ENCODE measurements around the gene MCUR1. TPM values are rescaled to one million over a fixed set of nuclear protein-coding genes. Genes with fewer than 3 reads are reported as not detected.

The MCUR1 gene
- total and polyA plus RNA-seq, 9 of the 15 experiments (the other 6 are each of a cell fraction or from before 2014, with no cell fraction given) = 5.1 to 60.2 (median 41.4) TPM

- TF ChIP-seq ARID3A (IDR thresholded peaks at IDR 0.05; ENCODE audit: borderline replicate concordance, low read depth, low read length) = no peak
- no peak for TF ChIP-seq ZBTB17 (CRISPR knock-in tag; IDR thresholded peaks at IDR 0.05)
- TF ChIP-seq GTF2F1 (IDR thresholded peaks at IDR 0.05; ENCODE audit: low read depth, low read length) = no peak
- TF ChIP-seq ZNF408 (CRISPR knock-in tag; IDR thresholded peaks at IDR 0.05; ENCODE audit: low read depth) = no peak
- no peak for TF ChIP-seq MCM3 (IDR thresholded peaks at IDR 0.05)
Observed at GRCh38 chr6:13810688-13811446, 3.5 kb downstream of the MCUR1 start (continued).

GRCh38 chr6:13808801-13809200 is 5.6 kb downstream of the MCUR1 start:
- Histone ChIP-seq H4K20me1 (replicated peaks; ENCODE audit: control insufficient read depth, insufficient read depth, low read length) (no peaks in the 10 kb centered on the region; the same call in 1 of the 2 replicates), H3K27me3 (ENCODE audit: control insufficient read depth in 2 of 2, insufficient read depth in 2 of 2, low read length in 2 of 2) (no peaks in the 10 kb centered on the region), H3K4me1 (replicated peaks in 1 of 2; ENCODE audit: control insufficient read depth in 2 of 2, insufficient read depth in 2 of 2, low read length in 2 of 2) (peaks cover 4 to 25% of the 10 kb centered on the region in 2 experiments), H3K4me2 (ENCODE audit: insufficient read depth, low read length) (no peak overlapping the region), H3K4me3 (no peak overlapping the region), H3K79me2 (ENCODE audit: control insufficient read depth, insufficient read depth, low read length) (peaks cover 61% of the 10 kb centered on the region), H3K9ac (ENCODE audit: insufficient read depth in 1 of 2, low read depth in 2 of 2, low read length in 2 of 2) (no peak overlapping the region), H3K36me3 (ENCODE audit: control insufficient read depth, insufficient read depth, low read length) (peaks cover 53% of the 10 kb centered on the region), H3K27ac (ENCODE audit: extremely low read depth, low read depth, low read length) (no peak overlapping the region), H3K9me1 (ENCODE audit: control insufficient read depth, insufficient read depth, low read length) (no peaks in the 10 kb centered on the region), H3K9me3 (replicated peaks; ENCODE audit: control insufficient read depth, insufficient read depth, low read depth, low read length) (no peaks in the 10 kb centered on the region), H2AFZ (ENCODE audit: low read depth, low read length) (no peak overlapping the region)
- in situ Hi-C loops (cut with MboI) (no loop called here), intact Hi-C loops (cut with micrococcal nuclease) (no loop called here)
- WGBS (ENCODE audit: insufficient coverage, low coverage, missing lambda C conversion rate) = 74% methylated on average over 4 of the region's 4 CpGs
- CTCF ChIA-PET (ENCODE audit: low intra/inter-chr PET ratio) = no interaction called here
- ATAC-seq (no peak), FAIRE-seq (no peak), DNase-seq (ENCODE audit: extremely low read depth in 1 of 4, low spot score in 3 of 4) (no peak)
- POLR2A ChIA-PET = interaction anchor here (1.4 kb wide), 1 partner anchor 9 kb away, joined by 3 read pairs; no protein-coding TSS in a partner anchor
- TF ChIP-seq PTBP1 (IDR thresholded peaks at IDR 0.05; ENCODE audit: low read depth, low read length) = no peak
- TF ChIP-seq PHF20 (IDR thresholded peaks at IDR 0.05; ENCODE audit: partially characterized antibody) = no peak
- no peak for TF ChIP-seq SNAPC5 (CRISPR knock-in tag; IDR thresholded peaks at IDR 0.05)
- no peak for TF ChIP-seq MCM2 (IDR thresholded peaks at IDR 0.05; ENCODE audit: low read depth)
- TF ChIP-seq SLC30A9 (CRISPR knock-in tag; IDR thresholded peaks at IDR 0.05) = no peak
- no peak for TF ChIP-seq MAFK (IDR thresholded peaks at IDR 0.05; ENCODE audit: low read length)
- TF ChIP-seq ZNF431 (CRISPR knock-in tag; IDR thresholded peaks at IDR 0.05) = no peak
- no peak for TF ChIP-seq ZBTB49 (CRISPR knock-in tag; IDR thresholded peaks at IDR 0.05; ENCODE audit: borderline replicate concordance)
- TF ChIP-seq ZNF696 (CRISPR knock-in tag; conservative IDR thresholded peaks at IDR 0.05) = no peak
- TF ChIP-seq ZNF717 (CRISPR knock-in tag; IDR thresholded peaks at IDR 0.05) = no peak
- no peak for TF ChIP-seq ZZZ3 (IDR thresholded peaks at IDR 0.05)
- TF ChIP-seq ZFP1 (CRISPR knock-in tag; IDR thresholded peaks at IDR 0.05) = no peak
- TF ChIP-seq HSF4 (CRISPR knock-in tag; IDR thresholded peaks at IDR 0.05; ENCODE audit: borderline replicate concordance) = no peak
- BruUV-seq (replicated peaks) = no TSS peak

All from K562 (cell line).